Measurements from ENCODE around the gene CHST12.
"Not testable (repeated sequence)": the region's sequence is repeated elsewhere in the genome, so short reads cannot be mapped to it uniquely, and the experiment has no call there.

The CHST12 gene

GRCh38 chr7:2409745-2410414, 6.5 kb downstream of the CHST12 start:
- H3K4me1 ChIP-seq (ENCODE audit: control insufficient read depth, insufficient read depth, low read length): peaks cover 2% of the 10 kb centered on the region
- H3K36me3 ChIP-seq (ENCODE audit: control insufficient read depth, insufficient read depth, low read length): no peaks in the 10 kb centered on the region
- H3K4me3 ChIP-seq (ENCODE audit: low read depth, low read length): no peak overlapping the region
- H3K9ac ChIP-seq (ENCODE audit: low read depth, low read length): no peak overlapping the region
- no peaks in the 10 kb centered on the region for H3K9me3 ChIP-seq (ENCODE audit: control insufficient read depth, insufficient read depth, low read length)
- no peaks in the 10 kb centered on the region for H3K27me3 ChIP-seq (ENCODE audit: control insufficient read depth, insufficient read depth, low read length)

GRCh38 chr7:2411049-2411448, 7.6 kb downstream of the CHST12 start:
- H3K9me3 ChIP-seq (ENCODE audit: control insufficient read depth, insufficient read depth, low read length): no peaks in the 10 kb centered on the region
- H3K4me3 ChIP-seq (ENCODE audit: low read depth, low read length): no peak overlapping the region
- no peaks in the 10 kb centered on the region for H3K27me3 ChIP-seq (ENCODE audit: control insufficient read depth, insufficient read depth, low read length)
- H3K4me1 ChIP-seq (ENCODE audit: control insufficient read depth, insufficient read depth, low read length): peaks cover 2% of the 10 kb centered on the region
- no peak overlapping the region for H3K9ac ChIP-seq (ENCODE audit: low read depth, low read length)
- H3K36me3 ChIP-seq (ENCODE audit: control insufficient read depth, insufficient read depth, low read length): no peaks in the 10 kb centered on the region

GRCh38 chr7:2411815-2412586, 8.6 kb downstream of the CHST12 start:
- peaks cover 4% of the 10 kb centered on the region for H3K4me1 ChIP-seq (ENCODE audit: control insufficient read depth, insufficient read depth, low read length)
- H3K9ac ChIP-seq (ENCODE audit: low read depth, low read length): no peak overlapping the region
- no peaks in the 10 kb centered on the region for H3K9me3 ChIP-seq (ENCODE audit: control insufficient read depth, insufficient read depth, low read length)
- no peak overlapping the region for H3K4me3 ChIP-seq (ENCODE audit: low read depth, low read length)
- no peaks in the 10 kb centered on the region for H3K27me3 ChIP-seq (ENCODE audit: control insufficient read depth, insufficient read depth, low read length)
- no peaks in the 10 kb centered on the region for H3K36me3 ChIP-seq (ENCODE audit: control insufficient read depth, insufficient read depth, low read length)

- Histone ChIP-seq H3K4me3 (ENCODE audit: low read depth, low read length) (no peak overlapping the region), H3K36me3 (ENCODE audit: control insufficient read depth, insufficient read depth, low read length) (no peaks in the 10 kb centered on the region), H3K9me3 (ENCODE audit: control insufficient read depth, insufficient read depth, low read length) (no peaks in the 10 kb centered on the region), H3K9ac (ENCODE audit: low read depth, low read length) (no peak overlapping the region), H3K27me3 (ENCODE audit: control insufficient read depth, insufficient read depth, low read length) (no peaks in the 10 kb centered on the region), H3K4me1 (ENCODE audit: control insufficient read depth, insufficient read depth, low read length) (peaks cover 4% of the 10 kb centered on the region)
Measured at GRCh38 chr7:2412587-2413201, 9.3 kb downstream of the CHST12 start.

- peaks cover 4% of the 10 kb centered on the region for H3K4me1 ChIP-seq (ENCODE audit: control insufficient read depth, insufficient read depth, low read length)
- H3K4me3 ChIP-seq (ENCODE audit: low read depth, low read length): no peak overlapping the region
- no peaks in the 10 kb centered on the region for H3K9me3 ChIP-seq (ENCODE audit: control insufficient read depth, insufficient read depth, low read length)
- no peak overlapping the region for H3K9ac ChIP-seq (ENCODE audit: low read depth, low read length)
- H3K27me3 ChIP-seq (ENCODE audit: control insufficient read depth, insufficient read depth, low read length): no peaks in the 10 kb centered on the region
- H3K36me3 ChIP-seq (ENCODE audit: control insufficient read depth, insufficient read depth, low read length): no peaks in the 10 kb centered on the region
Measured at GRCh38 chr7:2416063-2416462, 12.7 kb downstream of the CHST12 start.

- no peak overlapping the region for H3K9ac ChIP-seq (ENCODE audit: low read depth, low read length)
- H3K9me3 ChIP-seq (ENCODE audit: control insufficient read depth, insufficient read depth, low read length): no peaks in the 10 kb centered on the region
- H3K4me1 ChIP-seq (ENCODE audit: control insufficient read depth, insufficient read depth, low read length): peaks cover 4% of the 10 kb centered on the region
- no peak overlapping the region for H3K4me3 ChIP-seq (ENCODE audit: low read depth, low read length)
- H3K27me3 ChIP-seq (ENCODE audit: control insufficient read depth, insufficient read depth, low read length): no peaks in the 10 kb centered on the region
- no peaks in the 10 kb centered on the region for H3K36me3 ChIP-seq (ENCODE audit: control insufficient read depth, insufficient read depth, low read length)
Measured at GRCh38 chr7:2416650-2417049, 13.2 kb downstream of the CHST12 start.

GRCh38 chr7:2417178-2417577, 13.8 kb downstream of the CHST12 start:
- H3K9ac ChIP-seq (ENCODE audit: low read depth, low read length); H3K27me3 ChIP-seq (ENCODE audit: control insufficient read depth, insufficient read depth, low read length); H3K4me3 ChIP-seq (ENCODE audit: low read depth, low read length); H3K36me3 ChIP-seq (ENCODE audit: control insufficient read depth, insufficient read depth, low read length); H3K4me1 ChIP-seq (ENCODE audit: control insufficient read depth, insufficient read depth, low read length); H3K9me3 ChIP-seq (ENCODE audit: control insufficient read depth, insufficient read depth, low read length): not testable (repeated sequence)

- Histone ChIP-seq H3K9me3 (ENCODE audit: control insufficient read depth, insufficient read depth, low read length) (no peaks in the 10 kb centered on the region), H3K9ac (ENCODE audit: low read depth, low read length) (no peak overlapping the region), H3K27me3 (ENCODE audit: control insufficient read depth, insufficient read depth, low read length) (no peaks in the 10 kb centered on the region), H3K4me3 (ENCODE audit: low read depth, low read length) (no peak overlapping the region), H3K4me1 (ENCODE audit: control insufficient read depth, insufficient read depth, low read length) (peaks cover 3% of the 10 kb centered on the region), H3K36me3 (ENCODE audit: control insufficient read depth, insufficient read depth, low read length) (no peaks in the 10 kb centered on the region)
Measured at GRCh38 chr7:2417981-2418481, 14.6 kb downstream of the CHST12 start.

- no peaks in the 10 kb centered on the region for H3K9me3 ChIP-seq (ENCODE audit: control insufficient read depth, insufficient read depth, low read length)
- no peaks in the 10 kb centered on the region for H3K27me3 ChIP-seq (ENCODE audit: control insufficient read depth, insufficient read depth, low read length)
- H3K4me1 ChIP-seq (ENCODE audit: control insufficient read depth, insufficient read depth, low read length): peaks cover 4% of the 10 kb centered on the region
- H3K36me3 ChIP-seq (ENCODE audit: control insufficient read depth, insufficient read depth, low read length): no peaks in the 10 kb centered on the region
- H3K4me3 ChIP-seq (ENCODE audit: low read depth, low read length): no peak overlapping the region
- H3K9ac ChIP-seq (ENCODE audit: low read depth, low read length): no peak overlapping the region
Measured at GRCh38 chr7:2420216-2420933, 17.0 kb downstream of the CHST12 start.

- no peak overlapping the region for H3K9ac ChIP-seq (ENCODE audit: low read depth, low read length)
- no peaks in the 10 kb centered on the region for H3K27me3 ChIP-seq (ENCODE audit: control insufficient read depth, insufficient read depth, low read length)
- peaks cover 2% of the 10 kb centered on the region for H3K4me1 ChIP-seq (ENCODE audit: control insufficient read depth, insufficient read depth, low read length)
- no peaks in the 10 kb centered on the region for H3K9me3 ChIP-seq (ENCODE audit: control insufficient read depth, insufficient read depth, low read length)
- H3K4me3 ChIP-seq (ENCODE audit: low read depth, low read length): no peak overlapping the region
- no peaks in the 10 kb centered on the region for H3K36me3 ChIP-seq (ENCODE audit: control insufficient read depth, insufficient read depth, low read length)
Measured at GRCh38 chr7:2421943-2422310, 18.5 kb downstream of the CHST12 start.

GRCh38 chr7:2425749-2426148, 22.3 kb downstream of the CHST12 start:
- H3K9ac ChIP-seq (ENCODE audit: low read depth, low read length): no peak overlapping the region
- H3K36me3 ChIP-seq (ENCODE audit: control insufficient read depth, insufficient read depth, low read length): no peaks in the 10 kb centered on the region

More at GRCh38 chr7:2425749-2426148, 22.3 kb downstream of the CHST12 start:
- H3K4me1 ChIP-seq (ENCODE audit: control insufficient read depth, insufficient read depth, low read length): peaks cover 2% of the 10 kb centered on the region
- no peaks in the 10 kb centered on the region for H3K9me3 ChIP-seq (ENCODE audit: control insufficient read depth, insufficient read depth, low read length)
- H3K27me3 ChIP-seq (ENCODE audit: control insufficient read depth, insufficient read depth, low read length): no peaks in the 10 kb centered on the region
- H3K4me3 ChIP-seq (ENCODE audit: low read depth, low read length): no peak overlapping the region

Measured in iPS-15b (cell line).